Cerebellar cortex (tissue), 1 donor: ENCODE data around the gene USF2.
"Not testable (repeated sequence)": the region's sequence is repeated elsewhere in the genome, so short reads cannot be mapped to it uniquely, and the experiment has no call there.

Source experiments
- DNase-seq: peaks from one replicate; pipeline ENCODE4 v3.0.0-alpha.2; 2015; ENCODE audit warnings: low spot score

Gene USF2

DNA sequence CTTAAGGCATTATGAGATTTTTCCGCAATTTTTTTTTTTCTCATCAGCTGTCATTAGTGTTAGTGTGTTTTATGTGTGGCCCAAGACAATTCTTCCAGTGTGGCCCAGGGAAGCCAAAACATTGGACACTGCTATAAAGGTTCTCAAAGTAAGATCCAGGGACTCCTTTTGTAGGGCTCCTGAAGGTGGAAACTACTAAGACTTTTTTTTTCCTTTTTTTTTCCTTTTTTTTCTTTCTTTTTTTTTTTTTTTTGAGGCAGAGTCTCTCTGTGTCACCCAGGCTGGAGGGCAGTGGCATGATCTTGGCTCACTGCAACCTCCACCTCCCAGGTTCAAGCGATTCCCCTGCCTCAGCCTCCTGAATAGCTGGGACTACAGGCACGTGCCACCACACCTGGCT is 16.7 kb downstream of the USF2 start:
- DNase-seq: not testable (repeated sequence)

DNA sequence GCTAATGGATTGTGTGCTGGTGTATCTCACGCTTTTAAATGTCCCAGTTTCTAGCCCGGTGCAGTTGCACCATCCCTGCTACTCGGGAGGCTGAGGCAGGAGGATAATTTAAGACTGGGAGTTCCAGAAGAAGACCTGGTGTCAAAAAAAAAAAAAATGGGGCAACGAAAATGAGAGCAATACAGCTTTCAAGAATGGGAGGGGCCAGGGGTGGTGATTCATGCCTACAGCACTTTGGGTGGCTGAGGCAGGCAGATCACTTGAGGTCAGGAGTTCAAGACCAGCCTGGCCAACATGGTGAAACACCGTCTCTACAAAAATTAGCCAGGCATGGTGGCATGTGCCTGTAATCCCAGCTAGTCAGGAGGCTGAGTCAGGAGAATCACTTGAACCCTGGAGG is 17.3 kb downstream of the USF2 start:
- not testable (repeated sequence) for DNase-seq

DNA sequence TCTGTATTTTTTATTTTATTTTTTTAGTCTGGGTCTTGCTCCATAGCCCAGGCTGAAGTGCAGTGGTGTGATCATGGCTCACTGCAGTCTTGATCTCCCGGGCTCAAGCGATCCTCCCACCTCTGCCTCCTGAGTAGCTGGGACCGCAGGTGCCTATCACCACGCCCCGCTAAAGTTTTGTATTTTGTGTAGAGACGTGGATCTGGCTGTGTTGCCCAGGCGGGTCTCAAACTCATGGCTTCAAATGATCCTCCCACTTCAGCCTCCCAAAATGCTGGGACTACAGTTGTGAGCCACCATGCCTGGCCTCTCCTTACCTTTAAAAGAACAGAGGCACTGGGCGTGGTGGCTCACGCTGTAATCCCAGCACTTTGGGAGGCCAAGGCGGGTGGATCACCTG is 19.0 kb downstream of the USF2 start:
- DNase-seq: no peak

DNA sequence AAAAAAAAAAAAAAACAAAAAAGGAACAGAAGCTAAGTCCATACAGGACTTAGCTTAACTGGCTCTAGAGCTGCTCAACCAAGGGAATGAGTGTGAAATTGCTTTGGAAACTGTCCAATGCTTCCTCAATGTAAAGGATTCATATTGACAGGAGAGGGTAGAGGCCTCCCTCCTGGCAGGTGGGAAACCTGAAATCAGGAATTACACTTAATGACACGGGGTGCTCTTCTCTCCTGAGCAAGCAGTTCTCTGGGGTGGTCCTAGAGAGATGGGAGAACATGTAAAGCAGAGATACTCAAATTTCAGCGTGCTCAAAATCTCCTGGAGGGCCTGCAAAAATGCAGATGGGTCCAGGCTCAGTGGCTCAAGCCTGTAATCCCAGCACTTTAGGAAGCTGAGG is 19.6 kb downstream of the USF2 start:
- DNase-seq: no peak

DNA sequence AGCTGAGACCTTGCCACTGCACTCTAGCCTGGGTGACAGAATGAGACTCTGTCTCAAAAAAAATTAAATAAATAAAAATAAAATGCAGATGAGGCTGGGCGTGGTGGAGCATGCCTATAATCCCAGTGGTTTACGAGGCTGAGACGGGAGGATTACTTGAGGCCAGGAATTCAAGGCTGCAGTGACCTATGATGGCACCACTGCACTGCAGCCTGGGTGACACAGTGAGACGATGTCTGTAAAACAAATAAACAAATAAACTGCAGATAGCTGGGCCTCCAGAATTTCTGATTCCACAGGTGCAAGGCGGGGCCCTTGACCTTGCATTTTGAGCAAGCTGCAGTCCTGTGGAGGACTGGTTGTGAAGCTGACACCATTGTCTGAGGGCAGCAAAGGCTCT is 20.1 kb downstream of the USF2 start:
- DNase-seq: no peak

DNA sequence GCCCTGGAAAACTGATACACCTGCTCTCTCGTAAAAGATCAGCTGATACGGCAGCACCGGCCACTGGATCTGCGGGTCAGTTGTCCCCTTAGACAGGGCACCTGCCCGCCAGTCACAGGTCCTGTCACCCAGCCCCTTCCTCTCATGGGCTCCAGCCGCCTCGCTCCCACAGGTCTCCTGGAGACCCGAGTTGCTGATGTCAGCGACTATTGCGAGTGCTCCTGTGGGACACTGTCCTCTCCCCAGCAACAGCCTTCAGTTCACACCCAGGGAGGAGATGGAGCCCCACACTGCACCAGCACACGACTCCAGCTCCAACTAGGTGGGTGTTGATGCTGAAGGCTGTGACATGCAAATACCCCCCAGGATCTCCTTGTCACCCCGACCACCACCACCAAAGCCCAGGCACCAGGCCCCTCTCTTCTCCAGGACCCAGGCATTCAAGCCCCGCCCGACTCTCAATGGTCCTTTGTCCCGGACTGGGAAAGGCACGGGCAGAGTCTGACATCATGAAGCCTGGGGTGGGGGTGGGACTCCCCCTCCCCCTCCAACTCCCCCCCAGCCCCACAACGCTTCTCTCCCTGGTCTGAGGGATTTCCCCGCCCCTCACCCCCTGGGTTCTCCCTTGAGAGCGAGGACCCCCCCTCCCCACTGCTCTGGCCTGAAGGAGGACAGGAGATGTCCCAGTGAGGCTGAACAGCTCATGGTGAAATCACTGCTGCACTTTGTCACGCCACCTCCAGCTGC is 21.8 kb downstream of the USF2 start:
- no peak for DNase-seq

DNA sequence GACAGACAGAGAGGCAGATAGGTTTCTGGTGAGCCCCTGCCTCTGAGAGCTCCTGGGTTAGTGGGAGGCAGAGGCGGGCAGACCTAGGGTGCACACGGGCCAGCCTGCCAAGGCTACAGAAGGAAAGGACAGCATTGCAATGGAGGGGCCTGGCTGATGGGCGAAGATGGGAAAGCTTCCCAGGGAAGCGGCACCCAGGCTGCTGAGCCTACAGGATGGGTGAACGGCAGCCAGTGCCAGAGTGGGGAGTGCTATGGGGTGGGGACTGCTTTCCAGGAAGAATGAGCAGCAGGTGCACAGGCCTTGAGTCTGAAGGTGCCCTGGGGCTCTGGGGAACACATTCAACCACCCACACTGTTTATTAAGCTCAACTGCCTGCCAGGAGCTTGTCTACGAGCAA is 22.5 kb downstream of the USF2 start:
- no peak for DNase-seq

DNA sequence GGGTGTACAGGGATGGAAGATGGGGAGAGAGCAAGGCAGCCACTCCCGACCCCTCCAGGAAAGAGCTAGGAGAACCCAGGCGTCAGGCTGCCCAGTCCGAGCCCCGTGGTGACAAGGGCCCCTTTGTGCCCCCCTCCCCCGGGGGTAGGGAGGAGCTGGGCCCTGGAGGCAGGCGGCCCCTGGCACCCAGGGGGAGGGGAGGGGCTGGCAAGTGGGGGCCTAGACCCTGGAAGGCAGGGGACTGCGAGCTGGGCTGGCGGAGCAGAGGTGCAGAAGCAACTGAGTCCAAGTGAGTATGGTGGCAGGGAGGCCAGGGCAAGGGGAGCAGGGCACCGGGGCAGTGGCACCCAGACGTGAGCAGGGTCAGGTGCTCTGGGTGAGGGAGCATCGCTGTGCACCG is 23.2 kb downstream of the USF2 start, which contains the start of gene MAG:
Gene MAG, plus strand, starts transcription at position 246 of the 400 bp plus-strand sequence. CDS start 3,248 bp downstream, outside the sequence.
- DNase-seq: no peak

DNA sequence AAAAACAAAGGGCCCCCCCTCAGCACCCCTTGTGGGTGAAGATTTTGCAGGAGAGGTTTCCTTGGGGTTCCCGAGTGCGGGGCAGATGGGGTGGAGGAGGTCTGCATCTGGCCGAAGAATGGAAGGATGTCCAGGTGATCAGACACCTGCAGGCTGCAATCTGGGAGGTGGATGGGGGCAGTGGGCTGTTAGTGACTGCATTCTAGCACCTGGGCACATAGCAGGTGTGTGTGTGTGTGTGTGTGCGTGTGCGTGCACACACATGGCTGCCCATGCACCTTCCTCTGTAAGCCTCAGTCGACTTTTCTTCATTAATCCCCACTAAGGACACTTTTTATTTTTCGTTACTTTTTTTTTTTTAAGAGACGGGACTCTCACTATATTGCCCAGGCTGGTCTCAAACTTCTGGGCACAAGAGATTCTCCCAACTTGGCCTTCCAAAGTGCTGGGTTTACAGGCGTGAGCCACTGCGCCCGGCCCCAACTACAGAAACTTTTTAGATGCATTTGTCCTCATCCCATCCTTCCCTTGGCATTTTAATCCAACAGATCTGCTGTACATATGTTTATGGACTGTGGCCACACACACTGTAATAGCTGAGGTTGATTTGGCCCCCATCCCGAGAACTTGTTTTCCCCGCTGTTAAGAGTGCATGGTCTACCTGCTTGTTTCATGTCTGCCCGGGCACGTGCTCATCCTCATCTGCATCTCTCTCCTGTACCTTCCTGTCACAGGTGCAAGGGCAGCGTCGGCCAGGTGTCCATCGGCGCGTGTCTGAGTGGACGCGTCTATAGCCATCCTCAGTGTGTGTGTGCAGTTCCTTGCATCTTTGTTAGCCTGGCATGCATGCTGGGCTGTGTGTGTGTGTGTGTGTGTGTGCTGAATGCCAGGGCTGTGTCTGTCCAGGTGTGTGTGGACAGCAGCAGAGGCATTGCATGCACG is 23.9 kb downstream of the USF2 start:
- DNase-seq: no peak

DNA sequence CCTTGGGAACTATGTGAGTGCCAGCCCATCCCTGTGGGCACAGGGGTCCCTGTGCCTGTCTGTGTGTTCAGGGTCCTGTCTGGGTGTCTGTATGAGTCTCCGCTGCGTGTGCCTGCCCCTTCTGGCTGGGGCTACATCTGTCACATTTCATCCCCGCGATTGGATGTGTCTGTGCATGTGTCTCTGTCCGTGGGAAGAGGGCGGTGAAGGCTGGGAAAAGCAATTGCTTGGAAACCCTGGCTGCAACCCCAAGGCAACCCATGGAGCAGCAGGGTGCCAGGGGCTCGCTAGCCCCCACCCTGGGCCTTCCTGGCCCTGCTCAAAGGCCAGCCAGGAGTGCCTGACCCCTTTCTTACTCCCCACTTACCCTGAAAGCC is 24.6 kb downstream of the USF2 start:
- DNase-seq: no peak

DNA sequence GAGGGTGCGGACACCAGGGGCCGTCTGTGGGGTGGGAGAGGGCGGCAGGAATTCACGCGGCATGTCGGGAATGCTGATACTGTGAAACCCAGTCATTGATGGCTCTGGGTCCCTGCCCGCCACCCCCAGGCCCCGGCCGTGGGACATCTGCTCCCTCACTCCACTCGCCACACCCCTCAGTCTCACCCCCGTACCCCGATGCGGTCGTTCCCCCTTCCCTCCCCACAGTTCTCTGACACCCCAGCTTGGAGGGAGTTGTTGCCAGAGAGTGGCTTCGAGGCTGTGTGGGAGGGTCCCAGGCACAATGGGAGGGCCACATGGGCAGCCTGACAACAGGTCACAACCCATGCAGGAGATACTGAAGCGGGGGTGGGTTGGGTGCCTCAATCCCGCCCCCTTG is 25.0 kb downstream of the USF2 start:
- DNase-seq: no peak

DNA sequence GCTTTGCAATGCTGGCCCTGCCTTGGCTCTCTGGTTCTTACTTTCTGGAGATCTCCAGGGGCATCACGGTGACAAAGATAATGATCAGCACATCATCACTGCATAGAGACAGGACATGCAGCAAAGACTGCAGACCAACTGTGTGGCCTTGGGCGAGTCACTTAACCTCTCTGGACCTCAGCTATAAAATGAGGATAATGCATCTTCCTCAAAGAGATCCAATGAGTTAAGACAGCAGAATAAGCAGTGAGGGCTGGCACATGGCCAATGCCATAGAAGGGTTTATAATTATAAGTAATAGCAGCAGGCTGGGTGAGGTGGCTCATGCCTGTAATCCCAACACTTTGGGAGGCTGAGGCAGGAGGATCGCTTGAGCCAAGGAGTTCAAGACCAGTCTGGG is 25.6 kb downstream of the USF2 start:
- no peak for DNase-seq

DNA sequence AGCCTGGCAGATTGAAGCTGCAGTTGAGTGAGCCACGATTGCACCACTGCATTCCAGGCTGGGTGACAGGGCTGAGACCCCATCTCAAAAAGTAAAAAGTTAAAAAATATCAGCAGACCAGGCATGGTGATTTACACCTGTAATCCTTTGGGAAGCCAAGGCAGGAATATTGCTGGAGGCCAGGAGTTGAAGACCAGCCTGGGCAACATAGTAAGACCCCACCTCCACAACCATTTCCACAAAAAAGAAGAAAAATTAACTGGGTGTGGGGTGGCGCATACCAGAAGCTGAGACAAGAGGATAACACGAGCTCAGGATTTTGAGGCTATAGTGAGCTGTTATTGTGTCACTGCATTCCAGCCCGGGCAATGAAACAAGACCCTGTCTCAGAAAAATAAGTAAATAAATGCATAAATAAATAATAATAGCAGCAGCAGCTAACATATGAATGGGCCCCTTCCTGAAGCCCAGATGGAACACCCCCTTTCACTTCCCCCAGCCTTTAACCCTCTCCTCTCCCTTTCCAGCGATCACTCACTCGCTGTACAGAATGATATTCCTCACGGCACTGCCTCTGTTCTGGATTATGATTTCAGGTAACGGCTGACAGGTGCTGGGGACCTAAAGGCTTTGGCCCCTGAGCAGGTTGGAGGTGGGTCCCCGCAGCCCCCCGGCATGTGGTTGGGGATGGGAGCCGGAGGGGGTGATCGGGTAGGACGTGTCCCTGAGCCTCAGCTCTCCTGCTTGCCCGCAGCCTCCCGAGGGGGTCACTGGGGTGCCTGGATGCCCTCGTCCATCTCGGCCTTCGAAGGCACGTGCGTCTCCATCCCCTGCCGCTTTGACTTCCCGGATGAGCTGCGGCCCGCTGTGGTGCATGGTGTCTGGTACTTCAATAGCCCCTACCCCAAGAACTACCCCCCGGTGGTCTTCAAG is 26.4 kb downstream of the USF2 start:
- no peak for DNase-seq

DNA sequence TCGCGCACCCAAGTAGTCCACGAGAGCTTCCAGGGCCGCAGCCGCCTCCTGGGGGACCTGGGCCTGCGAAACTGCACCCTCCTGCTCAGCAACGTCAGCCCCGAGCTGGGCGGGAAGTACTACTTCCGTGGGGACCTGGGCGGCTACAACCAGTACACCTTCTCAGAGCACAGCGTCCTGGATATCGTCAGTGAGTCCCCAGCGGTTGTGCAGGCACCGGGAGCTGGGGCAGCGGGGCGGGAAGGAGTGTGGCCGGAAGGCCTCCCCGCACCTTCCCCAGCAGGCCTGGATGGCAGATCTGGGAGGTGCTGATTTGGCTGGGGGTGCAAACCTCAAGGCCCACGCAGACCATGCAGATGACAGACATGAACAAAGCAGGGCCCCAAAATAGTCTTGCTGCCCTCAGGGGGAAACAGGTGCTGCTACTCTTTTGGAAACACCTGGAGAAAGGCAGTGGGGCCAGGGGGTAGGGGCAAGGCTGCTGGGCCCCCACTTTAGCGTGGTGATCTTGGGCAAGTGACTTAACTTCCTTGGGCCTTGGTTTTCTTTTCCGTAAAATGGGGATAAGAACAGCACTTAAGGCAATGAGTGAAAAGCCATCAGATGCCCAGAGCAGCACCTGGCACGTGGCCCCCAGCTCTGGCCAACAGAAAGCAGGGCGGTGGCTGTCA is 27.2 kb downstream of the USF2 start:
- no peak for DNase-seq

DNA sequence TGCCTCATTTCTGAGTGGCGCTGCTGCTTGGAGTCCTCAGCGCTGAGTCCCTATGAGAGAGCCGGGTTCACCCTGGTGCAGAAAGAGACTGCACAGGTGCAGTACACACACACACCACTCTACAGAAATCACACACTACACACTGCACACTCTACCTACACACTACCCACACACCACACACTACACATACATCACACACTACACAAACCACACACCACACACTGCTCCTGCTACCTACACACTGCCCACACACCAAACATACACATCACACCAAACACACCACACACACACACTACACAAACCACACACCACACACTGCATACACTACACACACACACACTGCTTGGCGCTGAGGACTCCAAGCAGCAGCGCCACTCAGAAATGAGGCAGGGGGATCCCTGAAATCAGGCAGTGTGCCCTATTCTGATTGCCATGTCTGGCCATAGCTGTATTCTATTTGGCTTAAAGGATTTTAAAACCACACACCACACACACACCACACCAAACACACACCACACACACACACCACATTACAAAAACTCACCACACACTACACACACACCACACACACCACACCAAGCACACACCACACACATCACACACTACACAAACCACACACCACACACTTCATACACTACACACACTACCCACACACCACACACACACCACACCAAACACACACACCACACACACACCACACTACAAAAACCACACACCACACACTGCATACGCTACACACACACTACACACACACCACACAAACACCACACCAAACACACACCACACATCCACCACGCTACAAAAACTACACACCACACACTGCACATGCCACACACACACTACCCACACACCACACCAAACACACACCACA is 28.1 kb downstream of the USF2 start:
- DNase-seq: no peak

DNA sequence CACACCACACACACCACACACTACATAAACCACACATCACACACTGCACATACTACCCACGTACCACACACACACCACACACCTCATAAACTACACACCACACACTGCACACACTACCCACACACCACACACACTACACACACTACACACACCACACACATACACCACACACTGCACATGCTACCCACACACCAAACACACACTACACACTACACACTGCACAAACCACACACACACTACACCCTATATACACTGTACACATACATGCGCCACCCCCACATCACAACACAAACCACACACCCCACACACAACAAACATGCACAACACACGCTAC is 28.7 kb downstream of the USF2 start:
- no peak for DNase-seq

DNA sequence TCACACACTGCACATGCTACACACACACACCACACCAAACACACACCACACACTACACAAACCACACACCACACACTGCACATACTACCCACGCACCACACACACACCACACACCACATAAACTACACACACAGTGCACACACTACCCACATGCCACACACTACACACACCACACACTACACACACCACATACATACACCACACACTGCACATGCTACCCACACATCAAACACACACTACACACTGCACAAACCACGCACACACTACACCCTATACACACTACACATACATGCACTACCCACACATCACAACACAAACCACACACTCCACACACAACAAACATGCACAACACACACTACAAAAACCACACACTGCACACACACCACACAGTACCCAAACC is 29.2 kb downstream of the USF2 start:
- no peak for DNase-seq

DNA sequence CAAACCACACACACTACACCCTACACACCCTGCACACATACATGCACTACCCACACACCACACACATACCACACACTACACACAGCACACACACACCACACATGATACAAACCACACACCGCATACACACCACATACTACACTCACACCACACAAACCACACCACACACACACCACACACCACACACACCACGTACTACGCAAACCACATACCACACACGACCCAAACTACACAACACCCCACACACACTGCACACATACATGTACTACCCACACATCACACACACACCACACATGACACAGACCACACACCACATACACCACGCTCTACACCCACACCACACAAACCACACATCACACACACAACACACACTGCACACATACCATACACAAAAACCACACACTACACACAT is 29.8 kb downstream of the USF2 start:
- no peak for DNase-seq

DNA sequence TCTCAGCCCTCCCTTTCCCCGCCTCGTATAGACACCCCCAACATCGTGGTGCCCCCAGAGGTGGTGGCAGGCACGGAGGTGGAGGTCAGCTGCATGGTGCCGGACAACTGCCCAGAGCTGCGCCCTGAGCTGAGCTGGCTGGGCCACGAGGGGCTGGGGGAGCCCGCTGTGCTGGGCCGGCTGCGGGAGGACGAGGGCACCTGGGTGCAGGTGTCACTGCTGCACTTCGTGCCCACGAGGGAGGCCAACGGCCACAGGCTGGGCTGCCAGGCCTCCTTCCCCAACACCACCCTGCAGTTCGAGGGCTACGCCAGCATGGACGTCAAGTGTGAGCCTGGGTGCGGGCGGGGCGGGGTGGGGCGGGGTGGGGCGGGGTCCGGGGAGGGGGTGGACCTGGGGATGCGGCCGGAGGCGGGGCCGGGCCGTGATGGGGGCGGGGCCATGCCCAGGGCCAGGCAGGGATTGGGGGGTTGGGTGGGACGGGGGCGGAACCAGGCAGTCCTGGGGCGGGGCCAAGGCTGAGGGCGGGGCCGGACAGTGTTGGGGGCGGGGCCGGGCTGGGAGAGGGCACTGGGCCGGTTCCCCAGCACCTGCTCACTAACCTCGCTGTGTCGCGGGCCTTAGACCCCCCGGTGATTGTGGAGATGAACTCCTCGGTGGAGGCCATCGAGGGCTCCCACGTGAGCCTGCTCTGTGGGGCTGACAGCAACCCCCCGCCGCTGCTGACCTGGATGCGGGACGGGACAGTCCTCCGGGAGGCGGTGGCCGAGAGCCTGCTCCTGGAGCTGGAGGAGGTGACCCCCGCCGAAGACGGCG is 31.0 kb downstream of the USF2 start:
- no peak for DNase-seq

DNA sequence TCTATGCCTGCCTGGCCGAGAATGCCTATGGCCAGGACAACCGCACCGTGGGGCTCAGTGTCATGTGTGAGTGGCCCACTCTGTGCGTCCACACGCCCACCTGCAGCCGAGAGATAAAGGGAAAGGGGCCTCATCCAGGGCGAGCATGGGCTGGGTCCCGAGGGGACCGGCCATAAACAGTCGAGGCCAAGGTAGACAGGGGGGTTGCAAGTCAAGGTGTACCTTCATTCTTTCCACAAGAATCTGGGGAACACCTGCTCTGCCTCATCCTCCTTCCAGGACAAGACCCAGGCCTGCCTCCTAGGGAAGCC is 31.5 kb downstream of the USF2 start:
- DNase-seq: no peak
